Tibial artery (tissue), 4 donors: Measurements from ENCODE around the gene TREML2.

ENCODE experiments used
- DNase-seq, 2 donors: peaks; one replicate each; pipeline ENCODE4 v3.0.0-alpha.2; 2019
- H3K27ac ChIP-seq, 2 donors: fragments of 200-600 bp; sonication (generic) in 1 of 2; 1 replicate in 1 of 2; 2 replicates in 1 of 2; pipeline ENCODE4 v1.5.1; 2018 to 2019; ENCODE audit warnings: mild to moderate bottlenecking in 1 of 2
- H3K27me3 ChIP-seq, 2 donors: fragments of 200-600 bp; sonication (generic) in 1 of 2; one replicate each; pipeline versions ENCODE4 v1.5.1 to v1.6.0; 2016 to 2019
- H3K36me3 ChIP-seq, 3 donors: fragments of 200-600 bp; sonication (generic) in 2 of 3; one replicate each; pipeline ENCODE4 v1.5.1; 2016 to 2019; ENCODE audit warnings: mild to moderate bottlenecking in 2 of 3
- H3K4me1 ChIP-seq, 4 donors: fragments of 200-600 bp; sonication (generic) in 2 of 4; 1 replicate in 3 of 4; 2 replicates in 1 of 4; pipeline ENCODE4 v1.5.1; 2016 to 2019
- H3K4me3 ChIP-seq, 2 donors: fragments of 200-600 bp; sonication (generic) in 1 of 2; 1 replicate in 1 of 2; 2 replicates in 1 of 2; pipeline ENCODE4 v1.5.1; 2018 to 2019; ENCODE audit warnings: mild to moderate bottlenecking in 2 of 2
- H3K9me3 ChIP-seq, 3 donors: fragments of 200-600 bp; sonication (generic) in 1 of 3; one replicate each; pipeline ENCODE4 v1.5.1; 2016 to 2019
- CTCF ChIP-seq, 2 experiments: fragments of 200-600 bp in 1 of 2; fragments of 450-650 bp in 1 of 2; IDR thresholded peaks; one replicate each; pipeline ENCODE4 v1.5.1; 2017 to 2019; ENCODE audit warnings: antibody characterized with exemption in 2 of 2, mild to moderate bottlenecking in 1 of 2, moderate library complexity in 1 of 2
- intact Hi-C: fragments of 100-400 bp; cut with DNase I; formaldehyde crosslinking; loops from one replicate; pipeline ENCODE4 v1.15.0; 2023; ENCODE audit warnings: low total_unique reads

The TREML2 gene

DNA sequence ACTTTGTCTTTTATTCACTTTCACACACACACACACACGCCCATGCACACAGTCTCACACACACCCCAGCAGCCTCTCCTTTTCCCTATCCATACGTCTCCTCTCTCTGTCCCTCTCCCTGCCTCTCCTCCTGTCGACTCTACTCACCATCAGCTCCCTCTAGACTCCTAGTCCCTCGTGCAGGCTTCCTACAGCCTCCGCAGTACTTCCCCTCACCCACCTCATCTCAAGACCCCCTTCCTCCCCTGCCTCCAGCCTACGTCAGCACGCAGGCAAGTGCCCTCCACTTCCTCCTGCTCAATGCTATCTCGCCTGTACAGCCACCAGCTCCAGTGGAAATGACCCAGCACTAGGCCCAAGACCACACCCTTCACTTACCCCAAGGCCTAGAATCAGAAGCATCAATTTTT is 820 bp upstream of the TREML2 start:
- H3K4me3 ChIP-seq: no peak overlapping the region
- intact Hi-C loops: no loop called here

GRCh38 chr6:41200296-41200900 is 551 bp downstream of the TREML2 start:
- DNase-seq: peak in 1 of 2 donors; percentile 38

More for the DNA sequence above, 820 bp upstream of the TREML2 start:
- no peaks in the 10 kb centered on the region for H3K9me3 ChIP-seq
- no peaks in the 10 kb centered on the region for H3K27me3 ChIP-seq
- H3K36me3 ChIP-seq: no peaks in the 10 kb centered on the region
- H3K4me1 ChIP-seq: no peaks in the 10 kb centered on the region
- TF ChIP-seq CTCF (IDR thresholded peaks at IDR 0.05): no peak
- no peak overlapping the region for H3K27ac ChIP-seq
- DNase-seq: no peak

DNA sequence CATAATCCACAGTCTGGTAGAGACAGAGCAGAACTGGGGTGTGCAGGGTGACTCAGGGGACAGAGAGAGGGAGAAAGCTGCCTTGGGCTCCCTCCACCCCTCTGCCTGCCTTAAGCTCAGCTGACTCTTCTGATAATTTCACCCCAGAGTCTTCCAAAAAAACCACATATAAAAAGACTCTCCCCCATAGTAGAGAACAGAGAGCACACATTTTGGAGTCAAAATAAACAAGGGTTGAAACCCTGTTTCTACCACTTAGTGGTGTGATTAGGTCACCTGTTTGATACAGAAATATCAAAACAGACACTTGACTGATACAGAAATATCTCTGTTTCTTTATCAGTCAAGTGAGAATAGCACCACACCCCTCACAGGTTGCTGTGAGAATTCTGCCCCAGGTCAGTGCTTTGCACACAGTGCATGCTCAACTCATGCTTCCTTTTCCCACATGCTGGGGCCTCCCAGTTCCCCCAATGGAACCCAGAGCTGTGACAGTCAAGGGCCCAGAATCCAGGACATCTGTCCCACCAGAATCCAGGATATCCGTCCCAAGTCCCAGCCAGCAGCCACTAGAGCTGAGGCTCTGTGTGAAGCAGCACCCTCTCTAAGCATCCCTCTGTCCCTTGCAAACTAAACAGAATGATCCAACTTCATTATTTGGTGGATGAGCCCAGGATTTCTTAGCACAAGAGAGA is 1.2 kb downstream of the TREML2 start:
- Histone ChIP-seq H3K4me1 (no peaks in the 10 kb centered on the region), H3K9me3 (no peaks in the 10 kb centered on the region), H3K4me3 (no peak overlapping the region), H3K27me3 (no peaks in the 10 kb centered on the region), H3K36me3 (no peaks in the 10 kb centered on the region), H3K27ac (no peak overlapping the region)
- intact Hi-C loops: no loop called here
- no peak for DNase-seq
- no peak for TF ChIP-seq CTCF (IDR thresholded peaks at IDR 0.05)

More at GRCh38 chr6:41200296-41200900, 551 bp downstream of the TREML2 start:
- Histone ChIP-seq H3K27ac (no peak overlapping the region), H3K9me3 (no peaks in the 10 kb centered on the region), H3K4me1 (no peaks in the 10 kb centered on the region), H3K4me3 (no peak overlapping the region), H3K27me3 (no peaks in the 10 kb centered on the region), H3K36me3 (no peaks in the 10 kb centered on the region)
- no peak for TF ChIP-seq CTCF (IDR thresholded peaks at IDR 0.05)
- intact Hi-C loops: no loop called here

DNA sequence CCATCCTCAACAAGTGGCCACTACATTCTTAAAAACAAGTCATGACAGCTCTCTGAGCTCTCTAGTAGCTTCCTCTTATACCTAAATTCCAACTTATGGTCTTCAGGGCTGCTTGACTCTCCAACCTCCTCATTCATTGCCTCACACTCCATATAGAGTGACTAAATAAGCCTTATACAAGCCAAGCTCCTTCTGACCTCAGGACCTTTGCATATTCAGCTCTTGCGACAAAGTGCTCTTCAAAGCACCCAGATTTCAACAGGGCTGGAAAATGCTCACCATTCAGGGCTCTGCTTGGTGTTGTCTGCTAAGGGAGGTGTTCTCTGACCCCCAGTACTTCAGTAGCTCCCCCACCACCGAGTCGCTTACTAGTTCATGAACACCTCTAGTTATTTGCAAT is 3.7 kb downstream of the TREML2 start:
- H3K27ac ChIP-seq: no peak overlapping the region
- intact Hi-C loops: no loop called here
- H3K36me3 ChIP-seq: no peaks in the 10 kb centered on the region

DNA sequence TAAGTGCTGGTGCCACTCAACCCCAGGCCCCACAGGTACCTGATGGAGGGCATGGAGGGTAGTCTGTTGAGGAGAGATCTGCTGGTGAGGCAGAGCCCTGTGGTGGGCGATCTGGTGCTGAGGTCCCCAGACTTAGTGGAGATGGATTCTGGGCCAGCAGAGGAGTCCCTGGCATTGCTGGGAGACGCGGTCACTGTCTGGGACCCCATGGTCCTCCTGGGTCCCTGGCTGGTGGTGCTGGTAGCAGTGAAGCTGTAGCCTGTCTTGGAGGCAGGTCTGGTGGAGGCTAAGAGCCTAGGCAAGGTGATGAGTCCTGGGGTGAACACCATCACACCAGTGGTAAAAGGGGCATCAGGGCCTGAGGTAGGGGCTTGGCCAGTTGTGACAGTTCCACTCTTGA is 6.6 kb downstream of the TREML2 start:
- no peak overlapping the region for H3K4me3 ChIP-seq
- intact Hi-C loops: no loop called here
- DNase-seq: no peak
- peaks cover 0 to 11% (median 7%) of the 10 kb centered on the region in 3 donors for H3K9me3 ChIP-seq
- H3K27me3 ChIP-seq: peaks cover 0 to 17% of the 10 kb centered on the region in 2 donors
- no peaks in the 10 kb centered on the region for H3K4me1 ChIP-seq
- TF ChIP-seq CTCF (IDR thresholded peaks at IDR 0.05): no peak
- H3K27ac ChIP-seq: no peak overlapping the region
- no peaks in the 10 kb centered on the region for H3K36me3 ChIP-seq

More for the DNA sequence above, 3.7 kb downstream of the TREML2 start:
- no peaks in the 10 kb centered on the region for H3K9me3 ChIP-seq
- no peak for DNase-seq
- no peaks in the 10 kb centered on the region for H3K4me1 ChIP-seq
- H3K4me3 ChIP-seq: no peak overlapping the region
- no peak for TF ChIP-seq CTCF (IDR thresholded peaks at IDR 0.05)
- H3K27me3 ChIP-seq: peaks cover 0 to 11% of the 10 kb centered on the region in 2 donors
